Left ventricle myocardium inferior (tissue), 1 donor: ENCODE data around the gene USP6. TPM values are rescaled to one million over a fixed set of nuclear protein-coding genes. Genes with fewer than 3 reads are reported as not detected.
A peak's percentile ranks its signal among the peaks of the same experiment; 100 is the strongest.

Experiments
- DNase-seq: peaks from one replicate; pipeline ENCODE4 v3.0.0-alpha.2; 2020
- H3K27ac ChIP-seq: fragments of 200-600 bp; replicated peaks from 2 replicates; pipeline ENCODE4 v1.8.0; 2021
- H3K27me3 ChIP-seq: fragments of 200-600 bp; 2 replicates; pipeline ENCODE4 v1.8.0; 2021; ENCODE audit warnings: low read depth
- H3K36me3 ChIP-seq: fragments of 200-600 bp; 2 replicates; pipeline ENCODE4 v1.8.0; 2021
- H3K4me1 ChIP-seq: fragments of 200-600 bp; 2 replicates; pipeline ENCODE4 v1.8.0; 2021
- H3K4me3 ChIP-seq: fragments of 200-600 bp; 2 replicates; pipeline ENCODE4 v1.8.0; 2021; ENCODE audit warnings: mild to moderate bottlenecking, moderate library complexity
- H3K9me3 ChIP-seq: fragments of 200-600 bp; replicated peaks from 2 replicates; pipeline ENCODE4 v1.8.0; 2021
- CTCF ChIP-seq: fragments of 200-600 bp; IDR thresholded peaks from 2 replicates; pipeline ENCODE4 v1.8.0; 2021; ENCODE audit warnings: antibody characterized with exemption, mild to moderate bottlenecking, borderline replicate concordance
- intact Hi-C: fragments of 100-400 bp; cut with micrococcal nuclease; formaldehyde crosslinking; loops from one replicate; pipeline ENCODE4 v1.11.0; 2022
- total RNA-seq: library from RNA; stranded (reverse); fragmentation: NEBNext Ultra II Directional; extraction: Animal tissue kit (Norgen Biotek cat#: 25700); gene quantifications from one replicate; pipeline ENCODE4 v1.2.1, GENCODE V29; 2021
- donor health status: DM: no; HTN: yes; CAD: no; lungs with severe emphysema.

USP6 gene
- total RNA-seq, 1 donor from 2014 or later = 0.05 TPM

GRCh38 chr17:5182597-5183409, 67.0 kb downstream of the USP6 start:
- peaks cover 85% of the 10 kb centered on the region for H3K36me3 ChIP-seq
- DNase-seq = no peak
- H3K4me1 ChIP-seq = no peaks in the 10 kb centered on the region
- no peak for TF ChIP-seq CTCF
- no peak overlapping the region for H3K4me3 ChIP-seq
- H3K27me3 ChIP-seq = no peaks in the 10 kb centered on the region
- intact Hi-C loops = loop anchor here (10.0 kb wide), 1 partner anchor 88 kb away; no protein-coding TSS in a partner anchor
- H3K27ac ChIP-seq = no peak overlapping the region
- peaks cover 100% of the 10 kb centered on the region for H3K9me3 ChIP-seq

GRCh38 chr17:5183410-5183793, 67.6 kb downstream of the USP6 start:
- intact Hi-C loops = loop anchor here (10.0 kb wide), 1 partner anchor 89 kb away; no protein-coding TSS in a partner anchor
- no peak overlapping the region for H3K27ac ChIP-seq
- no peaks in the 10 kb centered on the region for H3K4me1 ChIP-seq
- H3K27me3 ChIP-seq = no peaks in the 10 kb centered on the region
- TF ChIP-seq CTCF = no peak
- H3K9me3 ChIP-seq = peaks cover 100% of the 10 kb centered on the region
- peaks cover 82% of the 10 kb centered on the region for H3K36me3 ChIP-seq
- no peak for DNase-seq
- H3K4me3 ChIP-seq = no peak overlapping the region

- H3K27me3 ChIP-seq = no peaks in the 10 kb centered on the region
- intact Hi-C loops = loop anchor here (10.0 kb wide), 1 partner anchor 89 kb away; no protein-coding TSS in a partner anchor
- H3K9me3 ChIP-seq = peaks cover 100% of the 10 kb centered on the region
- no peak overlapping the region for H3K27ac ChIP-seq
- peaks cover 82% of the 10 kb centered on the region for H3K36me3 ChIP-seq
- no peak overlapping the region for H3K4me3 ChIP-seq
- DNase-seq = no peak
- H3K4me1 ChIP-seq = no peaks in the 10 kb centered on the region
- TF ChIP-seq CTCF = no peak
Measured at GRCh38 chr17:5184288-5184687, 68.5 kb downstream of the USP6 start.

DNA sequence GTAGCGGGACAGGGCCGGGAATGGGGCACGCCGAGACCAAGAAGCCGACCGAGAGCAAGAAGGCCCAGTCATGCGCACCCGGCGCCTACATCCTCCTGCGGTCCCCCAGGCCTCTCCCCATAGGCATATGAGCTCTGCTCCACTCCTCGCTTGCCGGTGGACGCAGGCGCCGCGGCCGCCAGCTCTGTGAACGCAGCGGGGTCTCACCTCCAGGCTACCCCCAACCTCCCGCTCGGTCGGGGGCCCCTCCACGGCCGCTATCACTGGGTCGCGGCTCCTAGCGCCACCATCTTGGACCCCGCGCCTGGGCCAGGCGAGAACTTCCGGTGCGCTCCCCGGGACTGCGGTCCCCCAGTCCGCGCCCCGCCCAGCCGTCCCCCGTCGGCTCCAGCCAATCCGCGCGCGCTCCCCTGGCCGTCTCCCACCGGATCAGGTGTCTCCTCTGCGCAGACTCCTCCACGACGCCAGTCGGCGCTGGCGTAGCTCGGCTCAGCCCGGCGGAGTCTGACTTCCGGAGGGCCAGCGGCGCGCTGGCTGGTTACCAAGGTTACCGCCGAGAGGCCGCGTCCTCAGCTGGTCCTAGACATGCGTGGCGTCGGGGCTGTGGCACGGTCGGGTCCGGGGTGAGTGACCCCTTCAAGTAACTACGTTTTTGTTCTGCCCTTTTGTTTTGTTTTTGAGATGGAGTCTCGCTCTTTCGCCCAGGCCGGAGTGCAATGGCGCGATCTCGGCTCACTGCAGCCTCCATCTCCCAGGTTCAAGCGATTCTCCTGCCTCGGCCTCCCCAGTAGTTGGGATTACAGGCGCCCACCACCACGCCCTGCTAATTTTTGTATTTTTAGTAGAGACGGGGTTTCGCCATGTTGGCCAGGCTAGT, 75.9 kb downstream of the USP6 start, which contains the start of gene ZNF594:
Gene ZNF594 (minus strand): TSS at position 328 of the 877 bp plus-strand sequence. CDS start 7,612 bp downstream, outside the sequence.
- peaks cover 30% of the 10 kb centered on the region for H3K36me3 ChIP-seq
- DNase-seq = peak; percentile 97
- peaks cover 29% of the 10 kb centered on the region for H3K9me3 ChIP-seq
- H3K4me1 ChIP-seq = peaks cover 32% of the 10 kb centered on the region
- no peaks in the 10 kb centered on the region for H3K27me3 ChIP-seq
- intact Hi-C loops = no loop called here
- peak; percentile 81 for TF ChIP-seq CTCF
- H3K4me3 ChIP-seq = peak within 1 kb of the TSS; percentile 99
- peak within 1 kb of the TSS; percentile 89 for H3K27ac ChIP-seq

GRCh38 chr17:5194346-5194745, 78.5 kb downstream of the USP6 start:
- no peak for TF ChIP-seq CTCF
- Histone ChIP-seq H3K9me3 (peaks cover 4% of the 10 kb centered on the region), H3K4me3 (no peak overlapping the region), H3K27ac (no peak overlapping the region), H3K4me1 (peaks cover 32% of the 10 kb centered on the region), H3K27me3 (no peaks in the 10 kb centered on the region), H3K36me3 (peaks cover 10% of the 10 kb centered on the region)
- DNase-seq = no peak
- intact Hi-C loops = no loop called here
